K562 (cell line): ENCODE results near the gene PLXNA2. TPM values are rescaled to one million over a fixed set of nuclear protein-coding genes. Genes with fewer than 3 reads are reported as not detected.

Experiments
- ATAC-seq: fragments of 200-7000 bp; cut with Tn5 transposase; 3 replicates; pipeline ENCODE4 v1.9.1; 2020; ENCODE audit warnings: moderate library complexity
- BruUV-seq: library from RNA; stranded (reverse); fragments of 400-500 nt; replicated peaks from 2 replicates; lab custom pipeline; 2021; lab: Mats Ljungman, UMichigan
- CTCF ChIA-PET: fragments of 300-600 bp; formaldehyde crosslinking; extraction: SDS; loops from one replicate; lab custom pipeline; 2021; ENCODE audit warnings: low intra/inter-chr PET ratio; lab: Yijun Ruan, JAX
- POLR2A ChIA-PET: fragments of 300-600, 350-650 bp; sonication (Branson Sonifier 250); formaldehyde crosslinking; extraction: SDS; loops from one replicate; lab custom pipeline; 2021; ENCODE audit warnings: antibody characterized with exemption, inconsistent platforms; lab: Yijun Ruan, JAX
- DNase-seq, 4 experiments: peaks; one replicate each; pipeline versions ENCODE4 v3.0.0 to v3.0.0-alpha.2; 2011 to 2018; ENCODE audit warnings: low spot score in 3 of 4, mixed read lengths in 3 of 4; ENCODE audit errors: extremely low read depth in 1 of 4
- FAIRE-seq: peaks from 2 replicates; lab custom pipeline; 2011; peaks lifted over from hg19 to GRCh38; lab: Jason Lieb, UNC
- H2AFZ ChIP-seq: 2 replicates; pipeline ENCODE4 v1.6.0; 2011; ENCODE audit warnings: low read depth, low read length, control low read depth, inconsistent platforms
- H3K27ac ChIP-seq: fragments of 200-600 bp; 3 replicates; pipeline ENCODE4 v1.8.0; 2011; ENCODE audit warnings: low read depth, mild to moderate bottlenecking, control low read depth, inconsistent platforms, low read length, moderate library complexity, mixed read lengths; ENCODE audit errors: extremely low read depth
- H3K27me3 ChIP-seq, 2 experiments: fragments of 300-600 bp in 1 of 2; 2 replicates in 1 of 2; 3 replicates in 1 of 2; pipeline versions ENCODE4 v1.6.0 to v1.8.0; 2011; ENCODE audit warnings: inconsistent platforms in 2 of 2, low read length in 2 of 2, mild to moderate bottlenecking in 1 of 2, mixed read lengths in 1 of 2, moderate library complexity in 1 of 2; ENCODE audit not compliant: control insufficient read depth in 2 of 2, insufficient read depth in 2 of 2
- H3K36me3 ChIP-seq: fragments of 300-600 bp; 3 replicates; pipeline ENCODE4 v1.8.0; 2011; ENCODE audit warnings: mild to moderate bottlenecking, low read length, inconsistent platforms; ENCODE audit not compliant: control insufficient read depth, insufficient read depth
- H3K4me1 ChIP-seq, 2 experiments: fragments of 200-600 bp in 1 of 2; replicated peaks in 1 of 2; 2 replicates in 1 of 2; 3 replicates in 1 of 2; pipeline versions ENCODE4 v1.5.1 to v1.8.0; 2011; ENCODE audit warnings: inconsistent platforms in 2 of 2, low read length in 2 of 2, mild to moderate bottlenecking in 1 of 2, mixed read lengths in 1 of 2, moderate library complexity in 1 of 2; ENCODE audit not compliant: control insufficient read depth in 2 of 2, insufficient read depth in 2 of 2
- H3K4me2 ChIP-seq: 2 replicates; pipeline ENCODE4 v1.6.1; 2011; ENCODE audit warnings: low read length, control low read depth, inconsistent platforms, mixed read lengths; ENCODE audit not compliant: insufficient read depth
- H3K4me3 ChIP-seq: fragments of 200-600 bp; sonication (generic), shearing (Covaris generic); 2 replicates; pipeline ENCODE4 v1.5.1; 2016; ENCODE audit warnings: control low read depth, inconsistent platforms
- H3K79me2 ChIP-seq: fragments of 200-600 bp; 3 replicates; pipeline ENCODE4 v1.8.0; 2011; ENCODE audit warnings: low read length, inconsistent platforms; ENCODE audit not compliant: control insufficient read depth, insufficient read depth
- H3K9ac ChIP-seq, 2 experiments: 2 replicates each; pipeline versions ENCODE4 v1.6.0 to v1.6.1; 2011; ENCODE audit warnings: low read depth in 2 of 2, low read length in 2 of 2, control low read depth in 1 of 2, inconsistent platforms in 1 of 2, mild to moderate bottlenecking in 1 of 2, mixed read lengths in 1 of 2; ENCODE audit not compliant: insufficient read depth in 1 of 2
- H3K9me1 ChIP-seq: one replicate; pipeline ENCODE4 v1.6.0; 2011; ENCODE audit warnings: inconsistent platforms, mild to moderate bottlenecking, low read length, moderate library complexity; ENCODE audit not compliant: control insufficient read depth, insufficient read depth
- H3K9me3 ChIP-seq: replicated peaks from 2 replicates; pipeline ENCODE4 v1.5.1; 2011; ENCODE audit warnings: low read depth, low read length, inconsistent platforms; ENCODE audit not compliant: control insufficient read depth, insufficient read depth
- H4K20me1 ChIP-seq: replicated peaks from 2 replicates; pipeline ENCODE4 v1.6.1; 2011; ENCODE audit warnings: low read length, inconsistent platforms, mixed read lengths; ENCODE audit not compliant: control insufficient read depth, insufficient read depth
- CXXC5 ChIP-seq: fragments of 250-450 bp; sonication (Bioruptor Pico); IDR thresholded peaks from 2 replicates; pipeline ENCODE4 v1.8.0; 2022; ENCODE audit warnings: inconsistent platforms, mild to moderate bottlenecking, moderate library complexity
- DPF2 ChIP-seq: fragments of 450-650 bp; IDR thresholded peaks from 2 replicates; pipeline ENCODE4 v1.6.1; 2016
- JUN ChIP-seq, 2 experiments: sonication (generic) in 1 of 2; formaldehyde crosslinking in 1 of 2; IDR thresholded peaks; 2 replicates each; pipeline versions ENCODE4 v1.6.1 to v1.8.0; 2012 to 2022; ENCODE audit warnings: borderline replicate concordance in 2 of 2, mild to moderate bottlenecking in 2 of 2, improper control_type of control experiment in 1 of 2, low read depth in 1 of 2, low read length in 1 of 2, missing genetic modification reagents in 1 of 2
- MBD1 ChIP-seq: fragments of 250-450 bp; sonication (Bioruptor Pico); IDR thresholded peaks from 2 replicates; pipeline ENCODE4 v1.8.0; 2022; ENCODE audit warnings: inconsistent platforms
- MECOM ChIP-seq: fragments of 250-450 bp; sonication (Bioruptor Pico); IDR thresholded peaks from 2 replicates; pipeline ENCODE4 v1.8.0; 2022; ENCODE audit warnings: inconsistent platforms
- MEF2D ChIP-seq: conservative IDR thresholded peaks from 2 replicates; pipeline ENCODE4 v1.6.1; 2016; ENCODE audit warnings: low read depth, missing genetic modification characterization, missing compliant biosample characterization
- MTA2 ChIP-seq: fragments of 450-650 bp; IDR thresholded peaks from 2 replicates; pipeline ENCODE4 v1.6.1; 2016; ENCODE audit warnings: low read depth
- ZEB2 ChIP-seq: fragments of 450-650 bp; IDR thresholded peaks from 2 replicates; pipeline ENCODE4 v1.6.1; 2016
- ZNF316 ChIP-seq: fragments of 450-650 bp; IDR thresholded peaks from 2 replicates; pipeline ENCODE4 v1.6.1; 2016
- ZNF395 ChIP-seq: fragments of 200-800 bp; sonication (Bioruptor generic); IDR thresholded peaks from 2 replicates; pipeline ENCODE4 v1.6.1; 2017; ENCODE audit warnings: missing genetic modification characterization, missing compliant biosample characterization
- ZNF436 ChIP-seq: fragments of 250-450, 450-650 bp; sonication (Bioruptor Pico); formaldehyde crosslinking; IDR thresholded peaks from 2 replicates; pipeline ENCODE4 v1.7.0; 2020; ENCODE audit warnings: mild to moderate bottlenecking
- WGBS: fragments of 100-300 bp; shearing (Covaris generic); methylation state at CpG from one replicate; pipeline ENCODE4 v1.1.6; 2016; ENCODE audit warnings: low coverage, mixed read lengths; ENCODE audit not compliant: insufficient coverage; ENCODE audit errors: missing lambda C conversion rate; 5-methylcytosine and 5-hydroxymethylcytosine counted together
- in situ Hi-C: fragments of 300-500 bp; cut with MboI; formaldehyde crosslinking; loops from 4 replicates; pipeline ENCODE4 v1.15.0; 2018; ENCODE audit warnings: inconsistent platforms, mixed read lengths
- intact Hi-C: fragments of 100-400 bp; cut with micrococcal nuclease; formaldehyde crosslinking; loops from 2 replicates; pipeline ENCODE4 v1.14.2; 2022
- polyA plus RNA-seq, 8 experiments: library from polyadenylated mRNA; depleted of rRNA in 4 of 8; stranded (reverse) in 5 of 8; unstranded in 3 of 8; fragments of >200 nt; fragmentation: Nextera tagmentation in 2 of 8; fragmentation: Illumina TruSeq in 1 of 8; extraction: Ambion mirVana in 2 of 8; extraction: Trizol in 1 of 8; gene quantifications; 2 replicates each; pipeline versions ENCODE4 v1.2.1 to v1.2.3, GENCODE V29; 2011 to 2014; ENCODE audit warnings: inconsistent platforms in 1 of 8, missing spikeins in 1 of 8
- total RNA-seq, 7 experiments: library from RNA; depleted of rRNA in 6 of 7; stranded (reverse); fragments of >200 nt in 6 of 7; fragmentation: Illumina TruSeq in 2 of 7; extraction: Trizol in 2 of 7; gene quantifications; 2 replicates each; pipeline versions ENCODE4 v1.2.1 to v1.2.3, GENCODE V29; 2011 to 2021; ENCODE audit warnings: low replicate concordance in 1 of 7
- TF ChIP-seq, protein P1 (sequence below): fragments of 450-650 bp; formaldehyde crosslinking; IDR thresholded peaks from 2 replicates; pipeline ENCODE4 v1.4.0; 2022; ENCODE audit warnings: mild to moderate bottlenecking, moderate library complexity

PLXNA2 gene
- total and polyA plus RNA-seq, 9 of the 15 experiments (the other 6 are each of a cell fraction or from before 2014, with no cell fraction given): 0.01 to 1.3 (median 0.32) TPM

DNA sequence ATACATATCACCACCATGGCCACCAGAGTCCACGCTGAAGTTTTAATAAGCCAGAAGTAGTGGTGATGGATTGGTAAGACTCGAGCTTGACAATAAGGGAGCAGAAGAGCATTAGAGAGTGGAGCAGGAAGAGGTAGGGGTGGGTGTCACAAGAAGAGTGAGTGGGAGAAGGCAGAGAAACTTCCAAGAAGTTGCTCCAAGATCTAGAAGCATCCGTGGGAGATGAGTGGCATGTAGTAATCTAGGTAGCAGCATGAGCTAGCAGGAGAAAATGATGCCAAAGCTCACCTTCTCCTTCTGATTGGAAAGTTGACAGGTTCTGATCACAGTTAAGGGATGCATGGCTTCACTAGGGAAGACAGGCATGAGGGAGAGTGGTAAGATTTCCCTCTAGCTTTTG, 49.2 kb downstream of the PLXNA2 start (continued):
- TF ChIP-seq ZEB2 (no peak), MECOM (CRISPR knock-in tag) (no peak), MEF2D (tag) (no peak), MTA2 (no peak)
- TF ChIP-seq, protein P1, sequence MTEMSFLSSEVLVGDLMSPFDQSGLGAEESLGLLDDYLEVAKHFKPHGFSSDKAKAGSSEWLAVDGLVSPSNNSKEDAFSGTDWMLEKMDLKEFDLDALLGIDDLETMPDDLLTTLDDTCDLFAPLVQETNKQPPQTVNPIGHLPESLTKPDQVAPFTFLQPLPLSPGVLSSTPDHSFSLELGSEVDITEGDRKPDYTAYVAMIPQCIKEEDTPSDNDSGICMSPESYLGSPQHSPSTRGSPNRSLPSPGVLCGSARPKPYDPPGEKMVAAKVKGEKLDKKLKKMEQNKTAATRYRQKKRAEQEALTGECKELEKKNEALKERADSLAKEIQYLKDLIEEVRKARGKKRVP (CRISPR knock-in tag): no peak
- TF ChIP-seq, all 486 proteins: peak for 0

- Histone ChIP-seq H3K4me3 (no peak overlapping the region), H3K79me2 (no peaks in the 10 kb centered on the region), H3K27me3 (peaks cover 3 to 9% of the 10 kb centered on the region in 2 experiments; a peak in 2 of 5 replicates), H4K20me1 (no peaks in the 10 kb centered on the region), H3K36me3 (no peaks in the 10 kb centered on the region), H3K27ac (no peak overlapping the region), H3K4me1 (peaks cover 4 to 8% of the 10 kb centered on the region in 2 experiments; a peak in 4 of 5 replicates), H3K9me3 (no peaks in the 10 kb centered on the region), H2AFZ (no peak overlapping the region), H3K9ac (no peak overlapping the region), H3K9me1 (no peaks in the 10 kb centered on the region), H3K4me2 (no peak overlapping the region)
- DNase-seq (no peak), ATAC-seq (no peak), FAIRE-seq (no peak)
- in situ Hi-C loops (no loop called here), intact Hi-C loops (no loop called here)
- BruUV-seq: no TSS peak
- CTCF ChIA-PET: no interaction called here
- POLR2A ChIA-PET: interaction anchor here (1.0 kb wide), 1 partner anchor 10 kb away, joined by 3 read pairs; no protein-coding TSS in a partner anchor
- no peak for TF ChIP-seq DPF2
- TF ChIP-seq ZNF395 (CRISPR knock-in tag): no peak
- TF ChIP-seq MBD1 (CRISPR knock-in tag): no peak
- no peak for TF ChIP-seq CXXC5 (CRISPR knock-in tag)
- TF ChIP-seq ZNF316: no peak
- TF ChIP-seq JUN (IDR thresholded peaks at IDR 0.05; ENCODE audit: borderline replicate concordance, low read depth, low read length): no peak
- TF ChIP-seq JUN (CRISPR knock-in tag; IDR thresholded peaks at IDR 0.05; ENCODE audit: borderline replicate concordance): no peak
- no peak for TF ChIP-seq ZNF436 (CRISPR knock-in tag)
- WGBS: 29% methylated on average over 2 of the region's 2 CpGs
These were observed 51.2 kb downstream of the PLXNA2 start for GRCh38 chr1:208192995-208193394.
